ENCODE data around the gene HADHA. TPM values are rescaled to one million over a fixed set of nuclear protein-coding genes. Genes with fewer than 3 reads are reported as not detected.

Gene HADHA
- total RNA-seq, 1 donor from 2014 or later = 115 TPM

DNA sequence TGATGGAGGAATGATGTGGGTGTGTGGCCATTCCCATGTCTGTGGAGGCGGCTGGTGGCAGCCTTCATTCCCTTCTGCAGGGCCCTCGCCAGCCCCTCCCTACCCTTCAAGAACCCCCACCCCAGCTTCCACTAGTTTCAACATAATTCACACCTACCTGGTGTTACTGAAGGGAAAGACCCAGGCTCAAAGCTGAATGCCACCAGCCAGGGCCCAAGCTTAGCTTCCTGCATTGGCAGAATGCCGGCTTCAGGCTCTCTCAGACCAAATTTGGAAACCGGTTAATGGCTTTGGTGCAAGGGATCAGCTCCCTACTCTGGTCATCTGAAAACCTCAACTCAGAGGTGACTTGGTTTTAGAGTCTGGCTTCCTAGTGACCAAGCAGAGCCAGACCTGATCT, 54.7 kb downstream of the HADHA start:
- no peak overlapping the region for H3K4me3 ChIP-seq (ENCODE audit: low read depth, low read length)
- DNase-seq (ENCODE audit: low read depth) = no peak
- H3K36me3 ChIP-seq (ENCODE audit: control insufficient read depth, insufficient read depth, low read length) = peaks cover 2% of the 10 kb centered on the region
- no peaks in the 10 kb centered on the region for H3K27me3 ChIP-seq (ENCODE audit: control insufficient read depth, insufficient read depth, low read length)
- TF ChIP-seq CTCF (IDR thresholded peaks at IDR 0.05; ENCODE audit: insufficient read depth, low read length, poor library complexity, severe bottlenecking) = no peak

DNA sequence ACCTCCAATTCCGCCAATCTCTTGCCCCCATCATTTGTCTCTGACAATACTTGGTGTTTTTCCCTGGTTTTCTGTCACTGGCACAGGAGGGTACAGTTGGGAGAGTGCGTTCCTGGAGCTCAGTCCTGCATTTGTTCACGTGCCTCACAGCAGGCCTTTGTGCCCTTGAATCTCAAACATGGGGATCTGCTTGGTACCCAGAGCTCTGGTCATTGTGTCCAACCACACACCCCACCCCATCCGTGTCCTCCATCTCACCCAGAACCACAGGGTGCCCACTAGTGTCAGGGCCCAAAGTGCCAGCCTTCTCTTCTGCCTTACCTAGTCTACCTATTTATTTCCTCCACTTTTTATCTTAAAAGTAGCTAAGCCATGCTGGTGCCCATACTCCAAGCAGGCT, 55.3 kb downstream of the HADHA start:
- TF ChIP-seq CTCF (IDR thresholded peaks at IDR 0.05; ENCODE audit: insufficient read depth, low read length, poor library complexity, severe bottlenecking) = no peak
- DNase-seq (ENCODE audit: low read depth) = no peak
- H3K27me3 ChIP-seq (ENCODE audit: control insufficient read depth, insufficient read depth, low read length) = no peaks in the 10 kb centered on the region
- H3K4me3 ChIP-seq (ENCODE audit: low read depth, low read length) = no peak overlapping the region
- no peaks in the 10 kb centered on the region for H3K36me3 ChIP-seq (ENCODE audit: control insufficient read depth, insufficient read depth, low read length)

DNA sequence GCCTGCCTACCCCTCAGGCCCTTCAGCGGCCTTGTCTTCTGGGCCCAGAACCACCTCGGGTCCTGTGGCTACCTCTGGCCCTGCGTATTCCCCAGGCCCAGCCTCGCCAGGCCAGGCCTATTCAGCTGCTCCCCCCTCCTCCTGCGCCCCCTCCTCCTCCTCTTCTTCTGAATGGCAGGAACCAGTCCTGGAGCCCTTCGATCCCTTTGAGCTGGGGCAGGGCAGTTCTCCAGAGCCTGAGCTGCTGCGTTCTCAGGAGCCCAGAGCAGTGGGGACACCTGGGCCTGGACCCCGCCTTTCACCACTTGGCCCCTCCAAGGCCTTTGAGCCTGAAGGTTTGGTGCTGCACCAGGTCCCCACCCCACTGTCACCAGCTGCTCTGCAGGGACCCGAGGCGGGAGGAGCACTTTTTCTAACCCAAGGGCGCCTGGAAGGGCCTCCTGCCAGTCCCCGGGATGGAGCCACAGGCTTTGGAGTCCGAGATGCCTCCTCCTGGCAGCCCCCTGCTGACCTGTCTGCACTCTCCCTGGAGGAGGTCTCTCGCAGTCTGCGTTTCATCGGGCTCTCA, 56.8 kb downstream of the HADHA start:
- no peak for DNase-seq (ENCODE audit: low read depth)
- no peak overlapping the region for H3K4me3 ChIP-seq (ENCODE audit: low read depth, low read length)
- H3K27me3 ChIP-seq (ENCODE audit: control insufficient read depth, insufficient read depth, low read length) = no peaks in the 10 kb centered on the region
- no peak for TF ChIP-seq CTCF (IDR thresholded peaks at IDR 0.05; ENCODE audit: insufficient read depth, low read length, poor library complexity, severe bottlenecking)
- no peaks in the 10 kb centered on the region for H3K36me3 ChIP-seq (ENCODE audit: control insufficient read depth, insufficient read depth, low read length)

GRCh38 chr2:26187114-26187513, 57.3 kb downstream of the HADHA start:
- no peak overlapping the region for H3K4me3 ChIP-seq (ENCODE audit: low read depth, low read length)
- no peak for TF ChIP-seq CTCF (IDR thresholded peaks at IDR 0.05; ENCODE audit: insufficient read depth, low read length, poor library complexity, severe bottlenecking)
- DNase-seq (ENCODE audit: low read depth) = no peak
- no peaks in the 10 kb centered on the region for H3K36me3 ChIP-seq (ENCODE audit: control insufficient read depth, insufficient read depth, low read length)
- H3K27me3 ChIP-seq (ENCODE audit: control insufficient read depth, insufficient read depth, low read length) = no peaks in the 10 kb centered on the region

DNA sequence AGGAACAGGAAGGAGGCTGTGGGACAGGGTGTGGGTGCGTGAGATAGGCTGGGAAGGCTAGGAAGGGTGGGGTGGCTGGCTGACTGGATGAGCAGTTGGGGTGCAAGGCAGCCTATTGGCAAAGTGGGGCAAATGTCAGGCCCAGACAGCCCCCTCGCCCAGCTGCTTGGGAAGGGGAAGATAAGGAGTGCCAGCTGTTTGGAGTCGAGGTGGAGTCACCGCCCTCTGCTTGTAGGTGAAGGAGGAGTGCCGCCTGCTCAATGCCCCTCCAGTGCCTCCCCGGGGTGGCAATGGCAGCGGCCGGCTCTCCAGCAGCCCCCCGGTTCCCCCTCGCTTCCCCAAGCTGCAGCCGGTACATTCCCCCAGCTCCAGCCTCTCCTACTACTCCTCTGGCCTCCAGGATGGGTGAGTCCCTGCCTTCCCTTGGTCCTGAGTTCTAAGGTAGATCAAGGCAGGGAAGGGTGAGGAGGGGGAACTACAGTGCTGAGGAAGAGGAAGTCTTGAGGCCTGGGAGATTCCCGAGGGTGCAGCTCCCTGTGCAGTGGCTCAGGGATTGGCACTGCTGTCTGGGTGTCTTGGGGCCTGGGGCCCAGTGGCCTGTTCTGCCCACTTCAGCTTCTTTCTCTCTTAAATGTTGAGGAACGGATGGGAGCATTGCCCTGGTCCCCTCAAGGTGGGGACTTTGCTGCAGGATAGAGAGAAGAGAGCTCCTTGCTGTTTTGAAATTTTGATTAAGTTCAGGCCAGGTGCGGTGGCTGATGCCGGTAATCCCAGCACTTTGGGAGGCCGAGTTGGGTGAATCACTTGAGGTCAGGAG, 58.3 kb downstream of the HADHA start:
- H3K36me3 ChIP-seq (ENCODE audit: control insufficient read depth, insufficient read depth, low read length) = no peaks in the 10 kb centered on the region
- no peak for DNase-seq (ENCODE audit: low read depth)
- TF ChIP-seq CTCF (IDR thresholded peaks at IDR 0.05; ENCODE audit: insufficient read depth, low read length, poor library complexity, severe bottlenecking) = no peak
- H3K27me3 ChIP-seq (ENCODE audit: control insufficient read depth, insufficient read depth, low read length) = no peaks in the 10 kb centered on the region
- H3K4me3 ChIP-seq (ENCODE audit: low read depth, low read length) = no peak overlapping the region

Measured in kidney epithelial cell (primary cell).